Sigmoid colon (tissue), 7 donors: Measurements from ENCODE around the gene CITED2. TPM values are rescaled to one million over a fixed set of nuclear protein-coding genes. Genes with fewer than 3 reads are reported as not detected.

ENCODE experiments used
- DNase-seq: peaks from one replicate; pipeline ENCODE4 v3.0.0-alpha.2; 2019
- H3K27ac ChIP-seq, 4 donors: fragments of 200-600 bp; sonication (generic); one replicate each; pipeline ENCODE4 v1.5.1; 2016 to 2019; ENCODE audit warnings: mild to moderate bottlenecking in 1 of 4
- H3K27me3 ChIP-seq, 3 donors: fragments of 200-600 bp; sonication (generic); one replicate each; pipeline ENCODE4 v1.5.1; 2019; ENCODE audit warnings: mild to moderate bottlenecking in 1 of 3
- H3K36me3 ChIP-seq, 4 donors: fragments of 200-600 bp; sonication (generic); one replicate each; pipeline ENCODE4 v1.5.1; 2016 to 2019
- H3K4me1 ChIP-seq, 4 donors: fragments of 200-600 bp; sonication (generic); one replicate each; pipeline ENCODE4 v1.5.1; 2017 to 2019
- H3K4me3 ChIP-seq, 4 donors: fragments of 200-600 bp; sonication (generic); one replicate each; pipeline ENCODE4 v1.5.1; 2017 to 2019; ENCODE audit warnings: mild to moderate bottlenecking in 2 of 4, moderate library complexity in 1 of 4
- H3K9me3 ChIP-seq, 4 donors: fragments of 200-600 bp in 3 of 4; sonication (generic) in 3 of 4; one replicate each; pipeline versions ENCODE4 v1.5.1 to v1.6.1; 2013 to 2019
- CTCF ChIP-seq, 4 experiments: fragments of 450-650 bp in 3 of 4; fragments of 200-600 bp in 1 of 4; IDR thresholded peaks; one replicate each; pipeline ENCODE4 v1.5.1; 2016 to 2019; ENCODE audit warnings: antibody characterized with exemption in 4 of 4, mild to moderate bottlenecking in 3 of 4, moderate library complexity in 2 of 4
- EP300 ChIP-seq, 4 donors: sonication (generic); formaldehyde crosslinking; IDR thresholded peaks; one replicate each; pipeline ENCODE4 v1.6.1; 2017; ENCODE audit warnings: antibody characterized with exemption in 4 of 4
- POLR2A ChIP-seq, 2 donors: fragments of 450-650 bp; IDR thresholded peaks; one replicate each; pipeline ENCODE4 v1.6.1; 2016; ENCODE audit warnings: antibody characterized with exemption in 2 of 2, mild to moderate bottlenecking in 2 of 2, moderate library complexity in 2 of 2
- POLR2AphosphoS5 ChIP-seq, 4 donors: sonication (generic); formaldehyde crosslinking; IDR thresholded peaks; one replicate each; pipeline ENCODE4 v1.6.1; 2017; ENCODE audit warnings: antibody characterized with exemption in 4 of 4
- WGBS, 2 donors: extraction: QIAGEN DNeasy Blood & Tissue Kit; methylation state at CpG; one replicate each; pipeline ENCODE4 v1.1.7; 2013; 5-methylcytosine and 5-hydroxymethylcytosine counted together
- intact Hi-C: fragments of 100-400 bp; cut with DNase I; formaldehyde crosslinking; loops from one replicate; pipeline ENCODE4 v1.15.1; 2023
- polyA plus RNA-seq, 3 donors: library from polyadenylated mRNA; stranded (reverse); fragments of 200-250 nt; gene quantifications; one replicate each; pipeline ENCODE4 v1.2.3, GENCODE V29; 2013
- total RNA-seq, 4 donors: library from RNA; depleted of rRNA; stranded (reverse); fragments of >200 nt; gene quantifications; one replicate each; pipeline ENCODE4 v1.1.0, GENCODE V29; 2016
- donor health status: healthy with polysubstance abuse.
- donor health status: Bipolar disorder and iron deficiency.
- donor health status: healthy.

Gene CITED2
- total and polyA plus RNA-seq, 7 donors = 26.4 to 182 (median 71.7) TPM

DNA sequence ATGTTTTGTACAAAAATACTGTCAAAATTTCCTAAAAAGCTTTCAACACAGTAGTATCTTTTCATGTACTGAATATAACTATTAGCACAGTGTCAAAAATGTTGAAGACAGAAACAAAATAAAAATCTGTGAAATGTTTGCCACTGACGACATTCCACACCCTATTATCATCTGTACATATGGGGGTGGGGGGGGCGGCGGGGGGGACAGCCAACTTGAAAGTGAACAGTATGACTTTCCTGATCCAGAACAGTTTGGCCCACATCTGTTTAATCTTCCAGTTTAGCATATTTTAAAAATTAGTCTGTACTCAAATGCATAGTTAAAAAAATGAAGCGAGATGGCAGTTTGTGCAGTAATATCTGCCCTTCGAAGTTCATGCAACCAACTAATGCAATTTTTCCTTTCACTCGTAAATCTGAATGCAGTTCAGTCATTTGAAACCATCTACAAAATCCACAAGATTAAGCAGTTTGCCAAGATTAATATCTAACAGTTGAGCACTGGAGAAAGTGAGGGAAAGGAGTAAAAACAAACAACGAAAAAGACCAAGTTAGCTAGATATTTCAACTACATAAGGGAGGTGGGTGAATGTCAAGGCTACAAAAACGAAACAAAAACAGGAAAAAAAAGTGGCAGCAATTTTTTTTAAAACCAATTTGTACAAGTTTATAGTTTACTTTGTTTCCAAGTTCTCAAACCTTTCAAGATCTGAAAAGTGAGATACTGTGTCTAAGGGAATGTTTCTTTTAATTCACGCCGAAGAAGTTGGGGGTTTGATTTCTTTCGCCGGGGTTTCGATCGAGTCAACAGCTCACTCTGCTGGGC lies 1.9 kb downstream of the CITED2 start:
- DNase-seq = no peak
- H3K4me1 ChIP-seq = peaks cover 4 to 43% (median 28%) of the 10 kb centered on the region in 4 donors
- intact Hi-C loops = loop anchor here (5.0 to 10.0 kb wide), 5 partner anchors 485 to 832 kb away; no protein-coding TSS in a partner anchor

DNA sequence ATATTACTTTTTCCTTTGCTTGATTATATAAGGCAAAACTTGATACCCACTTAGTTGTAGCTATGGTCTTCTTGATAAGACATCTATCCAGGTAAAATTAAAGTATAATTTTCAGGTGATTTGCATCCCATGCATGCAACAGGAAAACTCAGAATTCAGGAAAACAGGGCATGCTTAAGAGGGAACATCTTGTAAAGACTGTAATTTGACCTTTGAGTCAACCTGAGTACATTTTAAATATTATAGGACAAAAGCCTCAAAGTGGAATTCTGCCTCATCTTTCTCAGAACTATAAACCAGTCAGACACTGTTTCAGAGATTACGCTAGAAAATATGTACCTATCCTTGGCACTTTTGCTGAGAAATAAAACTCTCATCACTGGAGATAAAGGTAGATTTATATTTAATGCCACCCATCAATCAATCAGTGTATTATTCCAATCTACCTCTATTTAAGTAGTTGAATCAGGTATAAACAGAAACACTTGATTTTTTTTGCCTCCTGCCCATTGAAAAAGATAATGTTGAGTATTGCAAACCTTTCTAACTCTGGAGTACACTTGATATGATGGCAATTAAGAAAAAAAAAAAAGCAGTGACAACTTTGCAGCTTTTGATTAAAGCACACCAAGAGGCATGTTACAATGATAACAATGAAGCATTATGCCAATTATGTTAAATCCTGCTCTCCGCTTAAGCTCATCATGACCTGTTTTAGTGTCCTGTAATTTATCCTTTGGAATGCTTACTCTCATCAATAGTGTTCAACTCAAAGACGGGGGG lies 2.8 kb downstream of the CITED2 start:
- Histone ChIP-seq H3K27ac (peak overlapping the region; percentile 96 to 97 (median 97)), H3K4me3 (peak overlapping the region; percentile 65 to 89 (median 86)), H3K9me3 (no peaks in the 10 kb centered on the region), H3K27me3 (no peaks in the 10 kb centered on the region), H3K4me1 (peaks cover 4 to 36% (median 24%) of the 10 kb centered on the region in 4 donors), H3K36me3 (peaks cover 6 to 20% (median 13%) of the 10 kb centered on the region in 4 donors)
- DNase-seq = no peak
- 13 to 50% methylated on average over 3 of the region's 3 CpGs for WGBS, 2 donors
- TF ChIP-seq POLR2A (IDR thresholded peaks at IDR 0.05) (no peak), POLR2AphosphoS5 (IDR thresholded peaks at IDR 0.05) (peak in 2 of 4 donors; percentile 12 to 25), EP300 (IDR thresholded peaks at IDR 0.05) (no peak), CTCF (IDR thresholded peaks at IDR 0.05) (no peak)
- intact Hi-C loops = loop anchor here (2.0 to 10.0 kb wide), 6 partner anchors 486 to 1069 kb away; no protein-coding TSS in a partner anchor

More for the DNA sequence above, 1.9 kb downstream of the CITED2 start:
- peak overlapping the region; percentile 96 to 97 (median 97) for H3K27ac ChIP-seq
- 1 to 2% methylated on average over 14 of the region's 14 CpGs for WGBS, 2 donors
- H3K9me3 ChIP-seq = no peaks in the 10 kb centered on the region
- peak overlapping the region; percentile 65 to 89 (median 86) for H3K4me3 ChIP-seq
- H3K36me3 ChIP-seq = peaks cover 6 to 20% (median 13%) of the 10 kb centered on the region in 4 donors
- TF ChIP-seq CTCF (IDR thresholded peaks at IDR 0.05) (no peak), POLR2AphosphoS5 (IDR thresholded peaks at IDR 0.05) (peak in 1 of 4 donors; percentile 4)
- no peaks in the 10 kb centered on the region for H3K27me3 ChIP-seq

DNA sequence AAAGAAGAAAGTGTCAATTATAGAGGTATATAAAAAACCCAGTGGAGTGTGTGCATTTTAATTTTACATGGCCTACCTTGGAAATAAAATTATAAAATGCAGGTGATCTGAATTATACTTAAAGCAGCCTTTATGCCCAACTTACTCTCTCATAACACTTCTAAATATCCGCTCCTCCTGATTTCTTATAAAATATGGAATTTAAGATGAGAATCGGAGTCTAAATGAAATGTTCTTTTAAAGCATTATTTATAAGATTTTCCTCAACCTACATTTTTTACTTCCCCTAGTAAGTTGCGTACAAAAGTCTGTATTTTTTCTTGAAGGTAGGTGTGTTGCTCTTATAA lies 3.5 kb downstream of the CITED2 start:
- 68 to 78% methylated on average over 3 of the region's 3 CpGs for WGBS, 2 donors
- peaks cover 4 to 31% (median 19%) of the 10 kb centered on the region in 4 donors for H3K4me1 ChIP-seq
- no peak for DNase-seq
- H3K36me3 ChIP-seq = peaks cover 6 to 20% (median 13%) of the 10 kb centered on the region in 4 donors
- peak overlapping the region; percentile 96 to 97 (median 97) for H3K27ac ChIP-seq
- H3K4me3 ChIP-seq = peak overlapping the region; percentile 65 to 89 (median 86)
- no peaks in the 10 kb centered on the region for H3K27me3 ChIP-seq
- no peaks in the 10 kb centered on the region for H3K9me3 ChIP-seq
- no peak for TF ChIP-seq POLR2A (IDR thresholded peaks at IDR 0.05)
- TF ChIP-seq EP300 (IDR thresholded peaks at IDR 0.05) = no peak
- intact Hi-C loops = loop anchor here (2.0 to 10.0 kb wide), 6 partner anchors 486 to 1070 kb away; no protein-coding TSS in a partner anchor

DNA sequence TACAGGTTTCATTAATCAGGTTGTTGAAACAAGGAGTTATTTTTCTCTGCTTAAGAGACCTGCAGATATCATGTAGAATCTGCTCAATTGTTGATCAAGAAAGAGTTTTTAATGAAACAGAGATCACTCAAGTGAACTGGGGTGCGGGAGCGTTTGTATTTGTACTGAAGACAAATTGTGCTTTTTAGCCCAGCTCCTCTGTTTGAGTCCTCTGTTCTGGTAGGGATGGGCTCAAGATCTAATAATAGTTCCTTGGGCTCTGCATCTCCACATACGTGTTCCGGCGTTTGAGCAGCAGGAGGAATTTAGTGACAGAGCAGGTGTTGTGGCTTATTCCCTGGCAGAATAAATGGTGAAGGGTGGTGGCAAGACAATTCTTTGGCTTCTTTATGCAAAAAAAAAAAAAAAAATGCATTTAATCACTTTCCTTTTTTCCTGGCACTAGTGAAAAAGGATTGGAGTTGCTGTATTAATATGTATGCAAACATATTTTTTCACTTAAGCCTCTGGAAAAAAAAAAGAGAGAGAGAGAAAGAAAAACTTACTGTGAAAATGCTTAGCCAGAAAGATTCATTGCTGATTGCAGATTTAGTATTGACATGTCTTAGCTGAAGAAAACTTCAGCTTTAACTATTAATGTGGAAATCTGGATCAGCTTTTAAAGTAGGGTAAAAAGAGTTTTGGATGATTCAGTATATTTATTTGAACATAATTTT lies 4.0 kb downstream of the CITED2 start:
- intact Hi-C loops = loop anchor here (2.0 to 10.0 kb wide), 6 partner anchors 487 to 1070 kb away; no protein-coding TSS in a partner anchor
- H3K27me3 ChIP-seq = no peaks in the 10 kb centered on the region
- peak overlapping the region; percentile 65 to 89 (median 86) for H3K4me3 ChIP-seq
- H3K9me3 ChIP-seq = no peaks in the 10 kb centered on the region
- DNase-seq = no peak
- H3K27ac ChIP-seq = peak overlapping the region; percentile 96 to 97 (median 97)
- peaks cover 4 to 31% (median 19%) of the 10 kb centered on the region in 4 donors for H3K4me1 ChIP-seq
- 11 to 32% methylated on average over 5 of the region's 5 CpGs for WGBS, 2 donors
- H3K36me3 ChIP-seq = peaks cover 6 to 20% (median 13%) of the 10 kb centered on the region in 4 donors
- no peak for TF ChIP-seq POLR2A (IDR thresholded peaks at IDR 0.05)
- TF ChIP-seq POLR2AphosphoS5 (IDR thresholded peaks at IDR 0.05) = peak in 3 of 4 donors; percentile 9 to 41 (median 28)
